ENCODE results near the gene LANCL2. TPM values are rescaled to one million over a fixed set of nuclear protein-coding genes. Genes with fewer than 3 reads are reported as not detected.

LANCL2 gene
- total RNA-seq, 2 experiments from 2014 or later, result 19.0 to 19.6 TPM

GRCh38 chr7:55476852-55477780 is 112.0 kb downstream of the LANCL2 start:
- CTCF ChIA-PET, result no interaction called here
- POLR2A ChIA-PET, result no interaction called here

GRCh38 chr7:55477781-55478374 is 112.7 kb downstream of the LANCL2 start:
- CTCF ChIA-PET, result no interaction called here
- POLR2A ChIA-PET, result no interaction called here

GRCh38 chr7:55478700-55479099 is 113.6 kb downstream of the LANCL2 start:
- ChIA-PET POLR2A (no interaction called here), CTCF (no interaction called here)

GRCh38 chr7:55481155-55481554 is 116.0 kb downstream of the LANCL2 start:
- CTCF ChIA-PET, result no interaction called here

GRCh38 chr7:55483046-55483445 is 117.9 kb downstream of the LANCL2 start:
- POLR2A ChIA-PET, result no interaction called here
- CTCF ChIA-PET, result no interaction called here

More at GRCh38 chr7:55481155-55481554, 116.0 kb downstream of the LANCL2 start:
- POLR2A ChIA-PET, result no interaction called here

Other genes starting within 250 kb of the LANCL2 start
- 10 to 100 TPM; 67.0 to 69.7 TPM for gene VOPP1, start 207.2 kb downstream of the LANCL2 start, total RNA-seq

Measured in activated CD8-positive, alpha-beta memory T cell treated with anti-CD3 and anti-CD28 coated beads for 36 hours (primary cell).